Natural killer cell (primary cell): Measurements from ENCODE around the gene CREBRF. TPM values are rescaled to one million over a fixed set of nuclear protein-coding genes. Genes with fewer than 3 reads are reported as not detected.

Source experiments
- ATAC-seq, 3 donors: fragments of 150-1000 bp in 2 of 3; fragments of 200-7000 bp in 1 of 3; cut with Tn5 transposase; 1 replicate in 1 of 3; 2 replicates in 2 of 3; pipeline ENCODE4 v1.10.0; 2021; ENCODE audit warnings: mild to moderate bottlenecking in 2 of 3, moderate library complexity in 2 of 3
- DNase-seq, 2 donors: peaks; one replicate each; pipeline versions ENCODE4 v3.0.0 to v3.0.0-alpha.2; 2013 to 2021; ENCODE audit warnings: mixed read lengths in 1 of 2
- H3K27ac ChIP-seq: one replicate; pipeline ENCODE4 v1.5.1; 2013; ENCODE audit warnings: mild to moderate bottlenecking, low read length
- H3K27me3 ChIP-seq: one replicate; pipeline ENCODE4 v1.6.1; 2013; ENCODE audit warnings: low read length; ENCODE audit not compliant: control insufficient read depth, insufficient read depth
- H3K36me3 ChIP-seq: one replicate; pipeline ENCODE4 v1.6.1; 2013; ENCODE audit warnings: low read length; ENCODE audit not compliant: control insufficient read depth, insufficient read depth
- H3K4me1 ChIP-seq: one replicate; pipeline ENCODE4 v1.6.1; 2013; ENCODE audit warnings: low read length; ENCODE audit not compliant: control insufficient read depth, insufficient read depth
- H3K4me3 ChIP-seq: one replicate; pipeline ENCODE4 v1.5.1; 2013; ENCODE audit warnings: low read length
- H3K9me3 ChIP-seq: one replicate; pipeline ENCODE4 v1.6.1; 2013; ENCODE audit warnings: low read length; ENCODE audit not compliant: control insufficient read depth, insufficient read depth
- H3K27ac Mint-ChIP-seq, 2 donors: one replicate each; pipeline ENCODE4 v1.8.0; 2022; ENCODE audit warnings: mild to moderate bottlenecking in 2 of 2, mixed read lengths in 2 of 2, moderate library complexity in 1 of 2
- H3K27me3 Mint-ChIP-seq, 2 donors: one replicate each; pipeline ENCODE4 v1.8.0; 2022; ENCODE audit warnings: low read depth in 2 of 2, mixed read lengths in 2 of 2
- H3K36me3 Mint-ChIP-seq: one replicate; pipeline ENCODE4 v1.8.0; 2022; ENCODE audit warnings: mixed read lengths
- H3K4me1 Mint-ChIP-seq, 2 donors: one replicate each; pipeline ENCODE4 v1.8.0; 2022; ENCODE audit warnings: mixed read lengths in 2 of 2
- H3K4me3 Mint-ChIP-seq: one replicate; pipeline ENCODE4 v1.8.0; 2022; ENCODE audit warnings: mild to moderate bottlenecking, moderate library complexity, mixed read lengths
- H3K9me3 Mint-ChIP-seq, 2 donors: one replicate each; pipeline ENCODE4 v1.8.0; 2022; ENCODE audit warnings: mixed read lengths in 2 of 2
- WGBS: methylation state at CpG from one replicate; pipeline ENCODE4 v1.1.7; 2013; ENCODE audit warnings: missing lambda C conversion rate; ENCODE audit not compliant: insufficient coverage; 5-methylcytosine and 5-hydroxymethylcytosine counted together
- intact Hi-C: fragments of 100-400 bp; cut with micrococcal nuclease; formaldehyde crosslinking; loops from one replicate; pipeline ENCODE4 v1.14.2; 2022
- total RNA-seq, 4 donors: library from RNA; stranded (reverse); fragments of 120-200 nt in 1 of 4; gene quantifications; one replicate each; pipeline versions ENCODE4 v1.2.3 to v1.2.4, GENCODE V29; 2013 to 2022
- TF ChIP-seq, protein P1 (sequence below): fragments of 200-600 bp; IDR thresholded peaks from one replicate; pipeline ENCODE4 v1.8.0; 2022; ENCODE audit warnings: antibody characterized with exemption

CREBRF gene
- total RNA-seq, 3 donors from 2014 or later (not counting 1 experiment from before 2014, with no cell fraction given), result 118 to 127 (median 121) TPM

DNA sequence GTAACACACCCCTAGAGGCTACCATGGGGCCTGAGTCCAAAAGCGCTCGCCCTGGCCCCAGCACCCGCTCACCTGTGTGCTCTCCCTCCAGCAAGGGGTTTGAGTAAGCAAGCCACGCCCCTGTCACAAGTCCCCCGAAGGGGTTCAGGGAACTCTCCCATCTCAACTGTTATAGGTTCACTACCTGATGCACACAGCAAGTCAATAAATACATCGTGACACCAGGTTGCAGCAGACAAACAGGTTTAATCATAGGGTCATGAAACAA, 8.4 kb upstream of the CREBRF start:
- Histone ChIP-seq H3K4me1 (no peaks in the 10 kb centered on the region), H3K27me3 (no peaks in the 10 kb centered on the region), H3K9me3 (no peaks in the 10 kb centered on the region), H3K4me3 (no peak overlapping the region), H3K36me3 (no peaks in the 10 kb centered on the region), H3K27ac (no peak overlapping the region)
- Mint-ChIP-seq H3K27ac (no peak overlapping the region), H3K27me3 (peaks cover 9 to 12% of the 10 kb centered on the region in 2 donors), H3K4me1 (no peaks in the 10 kb centered on the region), H3K36me3 (no peaks in the 10 kb centered on the region), H3K9me3 (no peaks in the 10 kb centered on the region), H3K4me3 (no peak overlapping the region)
- WGBS, result 89% methylated on average over 6 of the region's 6 CpGs
- TF ChIP-seq, protein P1, sequence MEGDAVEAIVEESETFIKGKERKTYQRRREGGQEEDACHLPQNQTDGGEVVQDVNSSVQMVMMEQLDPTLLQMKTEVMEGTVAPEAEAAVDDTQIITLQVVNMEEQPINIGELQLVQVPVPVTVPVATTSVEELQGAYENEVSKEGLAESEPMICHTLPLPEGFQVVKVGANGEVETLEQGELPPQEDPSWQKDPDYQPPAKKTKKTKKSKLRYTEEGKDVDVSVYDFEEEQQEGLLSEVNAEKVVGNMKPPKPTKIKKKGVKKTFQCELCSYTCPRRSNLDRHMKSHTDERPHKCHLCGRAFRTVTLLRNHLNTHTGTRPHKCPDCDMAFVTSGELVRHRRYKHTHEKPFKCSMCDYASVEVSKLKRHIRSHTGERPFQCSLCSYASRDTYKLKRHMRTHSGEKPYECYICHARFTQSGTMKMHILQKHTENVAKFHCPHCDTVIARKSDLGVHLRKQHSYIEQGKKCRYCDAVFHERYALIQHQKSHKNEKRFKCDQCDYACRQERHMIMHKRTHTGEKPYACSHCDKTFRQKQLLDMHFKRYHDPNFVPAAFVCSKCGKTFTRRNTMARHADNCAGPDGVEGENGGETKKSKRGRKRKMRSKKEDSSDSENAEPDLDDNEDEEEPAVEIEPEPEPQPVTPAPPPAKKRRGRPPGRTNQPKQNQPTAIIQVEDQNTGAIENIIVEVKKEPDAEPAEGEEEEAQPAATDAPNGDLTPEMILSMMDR, result no peak
- intact Hi-C loops, result no loop called here
- ATAC-seq (no peak), DNase-seq (no peak)

DNA sequence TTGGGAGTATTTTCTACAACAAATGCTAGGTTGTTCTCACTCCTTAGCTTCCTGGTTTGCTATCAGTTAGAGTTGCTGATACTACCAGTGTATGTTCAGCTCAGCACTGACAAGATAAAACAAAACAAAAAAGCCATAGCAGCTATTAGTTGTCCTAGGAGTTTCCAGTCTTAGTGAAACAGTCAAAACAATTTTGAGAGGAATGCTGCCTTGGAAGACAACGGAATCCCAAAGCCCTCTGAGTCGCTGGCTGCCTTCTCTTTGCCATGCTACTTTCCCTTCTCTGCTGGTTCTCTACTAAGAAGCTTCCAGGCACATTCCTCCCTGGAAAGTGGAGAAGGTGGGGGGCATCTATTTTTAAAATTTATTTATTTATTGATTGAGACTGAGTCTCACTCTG, 5.4 kb upstream of the CREBRF start:
- TF ChIP-seq, protein P1, result no peak
- intact Hi-C loops, result no loop called here

DNA sequence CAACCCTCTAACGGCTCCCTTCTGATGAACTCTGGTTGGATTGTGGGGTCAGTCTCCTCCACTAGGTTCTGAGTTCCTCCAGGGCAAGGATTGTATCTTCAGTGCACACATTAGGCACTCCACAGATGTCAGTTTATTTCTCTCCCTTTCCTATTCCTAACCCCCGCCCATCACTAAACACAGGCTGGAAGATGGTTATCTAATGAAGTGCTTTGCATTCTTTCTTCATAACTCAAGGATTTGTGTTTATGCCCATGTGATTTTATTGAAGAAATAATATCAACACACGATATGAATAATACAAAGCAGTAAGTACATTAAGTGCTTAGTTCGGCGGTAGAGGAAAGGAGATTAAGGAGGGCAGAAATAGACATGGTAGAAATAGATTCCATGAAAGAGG, 4.4 kb upstream of the CREBRF start:
- no peaks in the 10 kb centered on the region for H3K9me3 Mint-ChIP-seq
- TF ChIP-seq, protein P1, result no peak
- 93% methylated on average over 3 of the region's 5 CpGs for WGBS
- H3K27me3 ChIP-seq, result no peaks in the 10 kb centered on the region
- no peak for DNase-seq
- no peak overlapping the region for H3K4me3 Mint-ChIP-seq
- intact Hi-C loops, result no loop called here
- no peaks in the 10 kb centered on the region for H3K36me3 Mint-ChIP-seq
- peaks cover 13 to 18% of the 10 kb centered on the region in 2 donors for H3K27me3 Mint-ChIP-seq
- H3K4me1 ChIP-seq, result no peaks in the 10 kb centered on the region
- H3K36me3 ChIP-seq, result no peaks in the 10 kb centered on the region
- peaks cover 11 to 15% of the 10 kb centered on the region in 2 donors for H3K4me1 Mint-ChIP-seq
- H3K27ac ChIP-seq, result no peak overlapping the region
- H3K9me3 ChIP-seq, result no peaks in the 10 kb centered on the region
- no peak overlapping the region for H3K27ac Mint-ChIP-seq
- ATAC-seq, result no peak
- H3K4me3 ChIP-seq, result no peak overlapping the region

More for the DNA sequence above, 5.4 kb upstream of the CREBRF start:
- no peaks in the 10 kb centered on the region for H3K9me3 ChIP-seq
- H3K27ac Mint-ChIP-seq, result no peak overlapping the region
- no peaks in the 10 kb centered on the region for H3K36me3 ChIP-seq
- peaks cover 13 to 18% of the 10 kb centered on the region in 2 donors for H3K27me3 Mint-ChIP-seq
- H3K27me3 ChIP-seq, result no peaks in the 10 kb centered on the region
- peaks cover 8% of the 10 kb centered on the region in 2 donors for H3K4me1 Mint-ChIP-seq
- 94% methylated on average over 2 of the region's 2 CpGs for WGBS
- H3K9me3 Mint-ChIP-seq, result no peaks in the 10 kb centered on the region
- DNase-seq (no peak), ATAC-seq (no peak)
- H3K4me3 Mint-ChIP-seq, result no peak overlapping the region
- no peak overlapping the region for H3K4me3 ChIP-seq
- no peaks in the 10 kb centered on the region for H3K4me1 ChIP-seq
- H3K27ac ChIP-seq, result no peak overlapping the region
- H3K36me3 Mint-ChIP-seq, result no peaks in the 10 kb centered on the region

DNA sequence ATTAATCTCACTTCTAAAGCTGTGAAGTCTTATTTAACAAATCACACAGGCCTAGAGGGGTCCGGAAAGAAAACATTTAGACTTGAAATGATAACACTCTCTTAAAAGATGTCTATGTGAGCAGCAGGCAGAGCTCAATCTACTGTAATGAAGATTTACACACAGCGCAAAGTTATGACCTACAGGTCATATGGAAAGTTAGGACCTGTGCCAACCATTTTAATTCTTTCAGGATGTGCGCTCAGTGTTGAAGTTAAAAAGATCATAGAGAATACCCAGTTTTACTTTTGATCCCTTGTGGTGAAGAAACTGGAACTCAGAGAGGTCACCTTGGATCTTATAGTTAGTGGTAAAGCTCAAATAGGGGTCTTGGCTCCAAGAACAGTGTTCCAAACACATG, 3.1 kb upstream of the CREBRF start:
- H3K4me3 Mint-ChIP-seq, result no peak overlapping the region
- H3K4me1 Mint-ChIP-seq, result peaks cover 20 to 23% of the 10 kb centered on the region in 2 donors
- Histone ChIP-seq H3K4me3 (no peak overlapping the region), H3K9me3 (no peaks in the 10 kb centered on the region), H3K36me3 (no peaks in the 10 kb centered on the region), H3K4me1 (peaks cover 5% of the 10 kb centered on the region), H3K27ac (no peak overlapping the region), H3K27me3 (no peaks in the 10 kb centered on the region)
- TF ChIP-seq, protein P1, result no peak
- no peak overlapping the region for H3K27ac Mint-ChIP-seq
- WGBS, result 98% methylated on average over 3 of the region's 3 CpGs
- no peaks in the 10 kb centered on the region for H3K9me3 Mint-ChIP-seq
- no peak for ATAC-seq
- no peaks in the 10 kb centered on the region for H3K36me3 Mint-ChIP-seq
- H3K27me3 Mint-ChIP-seq, result peaks cover 11 to 18% of the 10 kb centered on the region in 2 donors
- intact Hi-C loops, result no loop called here
- no peak for DNase-seq
